ENCODE data around the gene TFCP2L1.

The TFCP2L1 gene

GRCh38 chr2:121192576-121192975 is 92.4 kb downstream of the TFCP2L1 start:
- DNase-seq: no peak

GRCh38 chr2:121191191-121192170 is 93.5 kb downstream of the TFCP2L1 start:
- DNase-seq: no peak

- DNase-seq: no peak
Observed at GRCh38 chr2:121189661-121190381, 95.2 kb downstream of the TFCP2L1 start.

- no peak for DNase-seq
Observed at GRCh38 chr2:121189011-121189410, 96.0 kb downstream of the TFCP2L1 start.

GRCh38 chr2:121187982-121188411 is 97.0 kb downstream of the TFCP2L1 start:
- DNase-seq: no peak

- no peak for DNase-seq
Observed at GRCh38 chr2:121187351-121187981, 97.5 kb downstream of the TFCP2L1 start.

GRCh38 chr2:121186261-121186660 is 98.7 kb downstream of the TFCP2L1 start:
- no peak for DNase-seq

- no peak for DNase-seq
Observed at GRCh38 chr2:121185571-121186074, 99.4 kb downstream of the TFCP2L1 start.

GRCh38 chr2:121185111-121185510 is 99.9 kb downstream of the TFCP2L1 start:
- no peak for DNase-seq

- DNase-seq: no peak
Observed at GRCh38 chr2:121184248-121184862, 100.6 kb downstream of the TFCP2L1 start.

- no peak for DNase-seq
Observed at GRCh38 chr2:121182520-121182919, 102.5 kb downstream of the TFCP2L1 start.

- DNase-seq: no peak
Observed at GRCh38 chr2:121179467-121179866, 105.5 kb downstream of the TFCP2L1 start.

- DNase-seq: no peak
Observed at GRCh38 chr2:121178730-121179129, 106.3 kb downstream of the TFCP2L1 start.

GRCh38 chr2:121177896-121178295 is 107.1 kb downstream of the TFCP2L1 start:
- DNase-seq: no peak

GRCh38 chr2:121175326-121175725 is 109.7 kb downstream of the TFCP2L1 start:
- no peak for DNase-seq

- DNase-seq: no peak
Observed at GRCh38 chr2:121173806-121174205, 111.2 kb downstream of the TFCP2L1 start.

- DNase-seq: no peak
Observed at GRCh38 chr2:121173112-121173511, 111.9 kb downstream of the TFCP2L1 start.

GRCh38 chr2:121172456-121172855 is 112.5 kb downstream of the TFCP2L1 start:
- DNase-seq: no peak

GRCh38 chr2:121171625-121172119 is 113.3 kb downstream of the TFCP2L1 start:
- DNase-seq: no peak

- no peak for DNase-seq
Observed at GRCh38 chr2:121170577-121170976, 114.4 kb downstream of the TFCP2L1 start.

GRCh38 chr2:121167411-121167810 is 117.6 kb downstream of the TFCP2L1 start:
- DNase-seq: no peak

Data from bone marrow (tissue), 2 donors.